ENCODE results near the gene ZDHHC13.

The ZDHHC13 gene

GRCh38 chr11:19196432-19196831 lies 79.5 kb downstream of the ZDHHC13 start:
- TF ChIP-seq, protein P1, sequence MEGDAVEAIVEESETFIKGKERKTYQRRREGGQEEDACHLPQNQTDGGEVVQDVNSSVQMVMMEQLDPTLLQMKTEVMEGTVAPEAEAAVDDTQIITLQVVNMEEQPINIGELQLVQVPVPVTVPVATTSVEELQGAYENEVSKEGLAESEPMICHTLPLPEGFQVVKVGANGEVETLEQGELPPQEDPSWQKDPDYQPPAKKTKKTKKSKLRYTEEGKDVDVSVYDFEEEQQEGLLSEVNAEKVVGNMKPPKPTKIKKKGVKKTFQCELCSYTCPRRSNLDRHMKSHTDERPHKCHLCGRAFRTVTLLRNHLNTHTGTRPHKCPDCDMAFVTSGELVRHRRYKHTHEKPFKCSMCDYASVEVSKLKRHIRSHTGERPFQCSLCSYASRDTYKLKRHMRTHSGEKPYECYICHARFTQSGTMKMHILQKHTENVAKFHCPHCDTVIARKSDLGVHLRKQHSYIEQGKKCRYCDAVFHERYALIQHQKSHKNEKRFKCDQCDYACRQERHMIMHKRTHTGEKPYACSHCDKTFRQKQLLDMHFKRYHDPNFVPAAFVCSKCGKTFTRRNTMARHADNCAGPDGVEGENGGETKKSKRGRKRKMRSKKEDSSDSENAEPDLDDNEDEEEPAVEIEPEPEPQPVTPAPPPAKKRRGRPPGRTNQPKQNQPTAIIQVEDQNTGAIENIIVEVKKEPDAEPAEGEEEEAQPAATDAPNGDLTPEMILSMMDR (IDR thresholded peaks at IDR 0.05; ENCODE audit: borderline replicate concordance, control extremely low read depth, extremely low read depth, insufficient read depth, missing control alignments), result no peak
- no peak for DNase-seq (ENCODE audit: low spot score)
- in situ Hi-C loops (cut with MboI; ENCODE audit: low sequenced_read_pairs, unreplicated experiment), result no loop called here

GRCh38 chr11:19199048-19199447 lies 82.1 kb downstream of the ZDHHC13 start:
- in situ Hi-C loops (cut with MboI; ENCODE audit: low sequenced_read_pairs, unreplicated experiment), result no loop called here
- no peak for DNase-seq (ENCODE audit: low spot score)
- TF ChIP-seq, protein P1 (IDR thresholded peaks at IDR 0.05; ENCODE audit: borderline replicate concordance, control extremely low read depth, extremely low read depth, insufficient read depth, missing control alignments), result no peak

DNA sequence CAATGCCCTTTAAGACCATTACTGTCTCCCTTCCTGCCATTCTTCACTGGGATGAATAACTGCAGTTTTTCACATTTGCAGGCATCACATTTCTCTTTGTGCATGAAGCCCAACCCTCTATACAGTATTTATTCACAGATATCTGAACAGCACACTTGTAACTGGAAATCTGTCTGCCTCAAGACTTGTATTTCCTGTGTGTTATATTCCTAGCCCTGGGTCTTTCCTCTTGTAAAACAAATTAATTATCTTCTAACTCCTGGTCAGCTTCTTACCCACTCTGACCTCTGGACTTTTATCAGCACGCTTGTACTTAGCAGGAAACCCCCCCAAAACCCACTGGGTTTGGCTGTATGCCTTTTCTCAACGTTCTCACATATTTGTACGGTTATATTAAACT lies 82.8 kb downstream of the ZDHHC13 start:
- in situ Hi-C loops (cut with MboI; ENCODE audit: low sequenced_read_pairs, unreplicated experiment), result no loop called here
- TF ChIP-seq, protein P1 (IDR thresholded peaks at IDR 0.05; ENCODE audit: borderline replicate concordance, control extremely low read depth, extremely low read depth, insufficient read depth, missing control alignments), result no peak
- no peak for DNase-seq (ENCODE audit: low spot score)

DNA sequence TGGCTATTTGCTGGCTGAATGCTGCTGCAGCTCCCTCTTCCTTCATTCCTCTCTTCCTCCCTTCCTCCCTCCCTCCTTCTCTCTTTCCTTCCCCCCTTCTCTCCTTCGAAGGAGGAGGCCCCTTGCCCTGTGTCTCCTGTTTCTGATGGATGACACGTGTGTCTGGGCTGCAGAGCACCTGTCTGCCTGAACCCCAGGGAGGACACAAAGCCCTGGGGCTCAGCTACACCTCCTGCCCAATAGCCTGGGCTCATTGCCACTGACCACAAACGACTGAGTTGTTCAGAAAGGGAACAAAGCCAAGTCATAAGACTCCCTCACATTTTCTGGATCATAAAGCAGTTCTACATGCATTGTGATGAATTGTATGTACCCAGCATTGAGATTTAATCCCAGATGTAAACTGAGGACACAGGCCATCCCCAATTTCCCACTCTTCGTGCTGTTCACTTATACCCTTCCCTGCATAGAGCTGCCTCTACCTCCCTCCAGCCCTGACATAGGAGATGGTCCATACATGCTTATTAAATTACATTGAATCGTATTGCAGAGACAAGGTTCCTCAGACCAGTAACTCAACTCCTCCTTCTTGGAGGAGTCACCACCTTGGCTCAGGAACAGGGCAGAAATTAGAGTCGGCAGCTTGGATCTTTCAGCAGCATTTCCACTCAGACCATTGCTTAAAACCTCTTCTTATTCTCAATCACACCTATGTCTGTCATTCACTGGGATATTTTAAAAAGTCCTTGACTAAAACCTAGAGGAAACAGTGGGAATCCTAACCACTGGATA lies 83.6 kb downstream of the ZDHHC13 start:
- TF ChIP-seq, protein P1 (IDR thresholded peaks at IDR 0.05; ENCODE audit: borderline replicate concordance, control extremely low read depth, extremely low read depth, insufficient read depth, missing control alignments), result no peak
- DNase-seq (ENCODE audit: low spot score), result no peak
- in situ Hi-C loops (cut with MboI; ENCODE audit: low sequenced_read_pairs, unreplicated experiment), result no loop called here

DNA sequence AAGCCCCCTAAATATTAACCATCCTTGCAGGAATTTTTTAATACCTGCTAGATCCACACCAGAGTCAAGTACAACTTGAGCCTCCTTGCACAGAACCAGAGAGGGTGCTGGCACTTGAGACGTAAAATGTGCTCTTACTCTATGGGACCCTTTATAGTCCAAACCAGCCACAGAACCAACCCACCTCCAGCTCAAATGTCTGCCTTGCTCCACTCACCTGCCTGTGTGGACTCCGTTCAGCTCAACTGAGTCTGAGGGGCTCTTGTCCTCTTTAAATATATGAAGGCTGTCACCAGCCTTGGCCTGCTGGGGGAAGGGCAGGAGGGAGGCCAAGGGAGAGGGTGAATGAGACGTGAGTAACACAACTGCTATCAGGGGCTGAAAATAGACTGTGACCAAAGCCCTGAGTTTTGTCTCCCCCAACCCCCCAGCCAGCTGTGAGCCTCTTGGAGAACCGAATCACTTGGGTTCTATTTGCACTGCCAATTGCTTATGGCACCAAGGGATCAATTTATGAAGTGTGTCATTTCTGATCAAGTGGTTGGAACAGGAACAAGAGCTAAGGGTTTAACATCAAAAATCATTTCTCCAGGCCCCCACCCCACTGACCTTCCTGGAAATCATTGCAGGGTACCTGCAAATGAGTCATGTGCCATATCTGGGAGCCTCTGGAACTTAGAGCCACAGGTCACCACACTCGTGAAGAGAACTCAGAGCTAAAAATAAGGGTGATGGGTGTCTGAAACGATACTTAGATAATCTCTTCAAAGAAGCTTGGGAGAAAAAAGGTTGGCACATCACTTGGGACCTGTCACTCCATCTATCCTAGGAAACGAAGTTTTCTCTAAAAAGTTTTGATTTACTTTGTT lies 85.0 kb downstream of the ZDHHC13 start, which contains the start of gene CSRP3:
Gene CSRP3, minus strand, starts transcription at position 247 of the 869 bp plus-strand sequence. CDS start 9,535 bp downstream, outside the sequence.
- no peak for DNase-seq (ENCODE audit: low spot score)
- TF ChIP-seq, protein P1 (IDR thresholded peaks at IDR 0.05; ENCODE audit: borderline replicate concordance, control extremely low read depth, extremely low read depth, insufficient read depth, missing control alignments), result no peak
- in situ Hi-C loops (cut with MboI; ENCODE audit: low sequenced_read_pairs, unreplicated experiment), result no loop called here

- in situ Hi-C loops (cut with MboI; ENCODE audit: low sequenced_read_pairs, unreplicated experiment), result no loop called here
Observed at GRCh38 chr11:19204836-19205235, 87.9 kb downstream of the ZDHHC13 start.

More at GRCh38 chr11:19204836-19205235, 87.9 kb downstream of the ZDHHC13 start:
- DNase-seq (ENCODE audit: low spot score), result no peak
- TF ChIP-seq, protein P1 (IDR thresholded peaks at IDR 0.05; ENCODE audit: borderline replicate concordance, control extremely low read depth, extremely low read depth, insufficient read depth, missing control alignments), result no peak

Data from GM13976 (cell line).